H9 (cell line): ENCODE measurements around the gene RPS16. TPM values are rescaled to one million over a fixed set of nuclear protein-coding genes. Genes with fewer than 3 reads are reported as not detected.
A peak's percentile ranks its signal among the peaks of the same experiment; 100 is the strongest.

Experiments
- DNase-seq: peaks from one replicate; pipeline ENCODE4 v3.0.0-alpha.2; 2017
- H2AFZ ChIP-seq: one replicate; pipeline ENCODE4 v1.6.1; 2013; ENCODE audit warnings: mild to moderate bottlenecking, low read length, control low read depth, moderate library complexity
- H2AK5ac ChIP-seq: 2 replicates; pipeline ENCODE4 v1.6.1; 2013; ENCODE audit warnings: low read length, control low read depth, mixed read lengths; ENCODE audit not compliant: insufficient read length
- H2BK120ac ChIP-seq: one replicate; pipeline ENCODE4 v1.6.1; 2013; ENCODE audit warnings: low read depth, mild to moderate bottlenecking, low read length, control low read depth, inconsistent platforms; ENCODE audit not compliant: poor library complexity, severe bottlenecking
- H2BK12ac ChIP-seq: 2 replicates; pipeline ENCODE4 v1.6.1; 2013; ENCODE audit warnings: low read length, control low read depth, mixed read lengths, low read depth; ENCODE audit not compliant: insufficient read length
- H2BK15ac ChIP-seq: 2 replicates; pipeline ENCODE4 v1.6.1; 2013; ENCODE audit warnings: low read depth, low read length, control low read depth
- H2BK20ac ChIP-seq: one replicate; pipeline ENCODE4 v1.6.1; 2013; ENCODE audit warnings: low read depth, mild to moderate bottlenecking, low read length, control low read depth, inconsistent platforms; ENCODE audit not compliant: poor library complexity, severe bottlenecking
- H2BK5ac ChIP-seq: 2 replicates; pipeline ENCODE4 v1.6.1; 2013; ENCODE audit warnings: low read length, control low read depth, mixed read lengths; ENCODE audit not compliant: insufficient read length
- H3K14ac ChIP-seq: 2 replicates; pipeline ENCODE4 v1.6.1; 2013; ENCODE audit warnings: low read length, control low read depth; ENCODE audit not compliant: insufficient read depth
- H3K18ac ChIP-seq: 2 replicates; pipeline ENCODE4 v1.6.1; 2013; ENCODE audit warnings: low read depth, mild to moderate bottlenecking, mixed read lengths, low read length, control low read depth; ENCODE audit not compliant: insufficient read length
- H3K23ac ChIP-seq: 2 replicates; pipeline ENCODE4 v1.6.1; 2013; ENCODE audit warnings: low read length, control low read depth, mixed read lengths, low read depth; ENCODE audit not compliant: insufficient read length
- H3K23me2 ChIP-seq: 2 replicates; pipeline ENCODE4 v1.6.1; 2013; ENCODE audit warnings: low read depth, mild to moderate bottlenecking, mixed read lengths, low read length, control low read depth; ENCODE audit not compliant: insufficient read length, poor library complexity, severe bottlenecking
- H3K27ac ChIP-seq: 2 replicates; pipeline ENCODE4 v1.5.1; 2013; ENCODE audit warnings: low read length, control low read depth, mixed read lengths, low read depth; ENCODE audit not compliant: insufficient read length
- H3K27me3 ChIP-seq: 2 replicates; pipeline ENCODE4 v1.6.1; 2013; ENCODE audit warnings: low read length, control low read depth, inconsistent platforms; ENCODE audit not compliant: insufficient read depth
- H3K4ac ChIP-seq: 2 replicates; pipeline ENCODE4 v1.6.1; 2013; ENCODE audit warnings: low read depth, mild to moderate bottlenecking, control low read depth, inconsistent platforms, low read length, moderate library complexity
- H3K4me1 ChIP-seq: 2 replicates; pipeline ENCODE4 v1.6.1; 2013; ENCODE audit warnings: low read length, control low read depth, inconsistent platforms; ENCODE audit not compliant: insufficient read depth
- H3K4me2 ChIP-seq: 2 replicates; pipeline ENCODE4 v1.6.1; 2013; ENCODE audit warnings: low read length, control low read depth, mixed read lengths; ENCODE audit not compliant: insufficient read length, insufficient read depth
- H3K56ac ChIP-seq: 2 replicates; pipeline ENCODE4 v1.6.1; 2013; ENCODE audit warnings: low read depth, mild to moderate bottlenecking, mixed read lengths, low read length, control low read depth; ENCODE audit not compliant: insufficient read length
- H3K79me1 ChIP-seq: 2 replicates; pipeline ENCODE4 v1.6.1; 2013; ENCODE audit warnings: low read depth, mild to moderate bottlenecking, moderate library complexity, low read length, control low read depth, inconsistent platforms; ENCODE audit not compliant: insufficient read depth, poor library complexity, severe bottlenecking
- H3K79me2 ChIP-seq: 2 replicates; pipeline ENCODE4 v1.6.1; 2013; ENCODE audit warnings: low read length, control low read depth, inconsistent platforms; ENCODE audit not compliant: insufficient read depth
- H3K9ac ChIP-seq: 2 replicates; pipeline ENCODE4 v1.6.1; 2013; ENCODE audit warnings: low read length, control low read depth, mixed read lengths; ENCODE audit not compliant: insufficient read length; ENCODE audit errors: extremely low read depth
- H3K9me3 ChIP-seq: one replicate; pipeline ENCODE4 v1.6.1; 2013; ENCODE audit warnings: low read depth, low read length, inconsistent platforms; ENCODE audit not compliant: control insufficient read depth
- H3T11ph ChIP-seq: one replicate; pipeline ENCODE4 v1.6.1; 2013; ENCODE audit warnings: mild to moderate bottlenecking, low read length, control low read depth, inconsistent platforms
- H4K20me1 ChIP-seq: one replicate; pipeline ENCODE4 v1.6.1; 2013; ENCODE audit not compliant: control insufficient read depth, insufficient read length, insufficient read depth
- H4K5ac ChIP-seq: 2 replicates; pipeline ENCODE4 v1.6.1; 2013; ENCODE audit warnings: low read depth, mild to moderate bottlenecking, mixed read lengths, low read length, control low read depth; ENCODE audit not compliant: insufficient read length
- H4K8ac ChIP-seq: replicated peaks from 2 replicates; pipeline ENCODE4 v1.6.1; 2013; ENCODE audit warnings: low read length, control low read depth, mixed read lengths, low read depth; ENCODE audit not compliant: insufficient read length
- H4K91ac ChIP-seq: 2 replicates; pipeline ENCODE4 v1.6.1; 2013; ENCODE audit warnings: low read depth, mild to moderate bottlenecking, moderate library complexity, mixed read lengths, low read length, control low read depth; ENCODE audit not compliant: insufficient read length
- H3K27ac Mint-ChIP-seq, 3 experiments: 2 replicates in 2 of 3; 3 replicates in 1 of 3; pipeline ENCODE4 v1.8.0; 2020 to 2021; ENCODE audit warnings: mixed read lengths in 3 of 3, mild to moderate bottlenecking in 1 of 3, moderate library complexity in 1 of 3
- H3K27me3 Mint-ChIP-seq: 2 replicates; pipeline ENCODE4 v1.8.0; 2021; ENCODE audit warnings: low read depth, mild to moderate bottlenecking, moderate library complexity, mixed read lengths
- H3K36me3 Mint-ChIP-seq, 3 experiments: 2 replicates in 2 of 3; 3 replicates in 1 of 3; pipeline ENCODE4 v1.8.0; 2020 to 2021; ENCODE audit warnings: low read depth in 3 of 3, mixed read lengths in 3 of 3; ENCODE audit not compliant: insufficient read depth in 1 of 3
- H3K4me1 Mint-ChIP-seq, 2 experiments: 2 replicates each; pipeline ENCODE4 v1.8.0; 2020; ENCODE audit warnings: mixed read lengths in 2 of 2
- H3K4me3 Mint-ChIP-seq, 2 experiments: 2 replicates in 1 of 2; 3 replicates in 1 of 2; pipeline ENCODE4 v1.8.0; 2020 to 2021; ENCODE audit warnings: mild to moderate bottlenecking in 2 of 2, mixed read lengths in 2 of 2, moderate library complexity in 1 of 2
- H3K9me3 Mint-ChIP-seq, 2 experiments: 2 replicates in 1 of 2; 3 replicates in 1 of 2; pipeline ENCODE4 v1.8.0; 2020; ENCODE audit warnings: mild to moderate bottlenecking in 2 of 2, mixed read lengths in 2 of 2, moderate library complexity in 1 of 2
- CTCF ChIP-seq: fragments of 200-600 bp; sonication (generic); conservative IDR thresholded peaks from 3 replicates; pipeline ENCODE4 v1.8.0; 2021; ENCODE audit warnings: antibody characterized with exemption, mild to moderate bottlenecking
- WGBS: extraction: QIAGEN DNeasy Blood & Tissue Kit; methylation state at CpG from one replicate; pipeline ENCODE4 v1.1.7; 2013; ENCODE audit warnings: missing lambda C conversion rate, low lambda C conversion rate, mixed read lengths; ENCODE audit not compliant: insufficient read length; ENCODE audit errors: extremely low coverage; 5-methylcytosine and 5-hydroxymethylcytosine counted together
- total RNA-seq: library from RNA; stranded (reverse); gene quantifications from 2 replicates; pipeline ENCODE4 v1.2.1, GENCODE V29; 2021

The RPS16 gene
- total RNA-seq, 1 experiment from 2014 or later = 2,711 TPM

- no peak overlapping the region for H2BK12ac ChIP-seq
- no peak overlapping the region for H3K56ac ChIP-seq
- no peak overlapping the region for H2AFZ ChIP-seq
- H3K23me2 ChIP-seq = peaks cover 7% of the 10 kb centered on the region
- no peak overlapping the region for H2BK5ac ChIP-seq
- H3K14ac ChIP-seq = peak overlapping the region; percentile 74
- no peaks in the 10 kb centered on the region for H3K27me3 ChIP-seq
- H3K4me3 Mint-ChIP-seq = peak overlapping the region; percentile 96 to 97
- H4K91ac ChIP-seq = no peak overlapping the region
- peak overlapping the region; percentile 26 for H2BK120ac ChIP-seq
- peaks cover 6% of the 10 kb centered on the region for H3K79me1 ChIP-seq
- peaks cover 6% of the 10 kb centered on the region; the same call in 1 of the 2 replicates for H3K79me2 ChIP-seq
- H3K18ac ChIP-seq = peak overlapping the region; percentile 83
- peaks cover 16 to 47% (median 32%) of the 10 kb centered on the region in 3 experiments for H3K36me3 Mint-ChIP-seq
- no peak overlapping the region for H2BK15ac ChIP-seq
- H3K27me3 Mint-ChIP-seq = peaks cover 1% of the 10 kb centered on the region; the same call in 1 of the 2 replicates
- peak overlapping the region; percentile 95 to 96 (median 96) for H3K27ac Mint-ChIP-seq
- no CpG with 5 or more reads among the region's 54 CpGs for WGBS
- no peak overlapping the region for H4K5ac ChIP-seq
- H3K9ac ChIP-seq = peak overlapping the region; percentile 85
- H3K23ac ChIP-seq = no peak overlapping the region
- peaks cover 2% of the 10 kb centered on the region for H4K20me1 ChIP-seq
- H3T11ph ChIP-seq = no peak overlapping the region
- no peak overlapping the region for H3K27ac ChIP-seq
- no peaks in the 10 kb centered on the region; a peak in 1 of 5 replicates for H3K9me3 Mint-ChIP-seq
- H3K9me3 ChIP-seq = no peaks in the 10 kb centered on the region
- peaks cover 34 to 43% of the 10 kb centered on the region in 2 experiments for H3K4me1 Mint-ChIP-seq
- H3K4me1 ChIP-seq = peaks cover 4% of the 10 kb centered on the region; the same call in 1 of the 2 replicates
- H4K8ac ChIP-seq = no peak overlapping the region
- H3K4me2 ChIP-seq = peak overlapping the region; percentile 89
- no peak overlapping the region for H2BK20ac ChIP-seq
- no peak overlapping the region for H2AK5ac ChIP-seq
- no peak for DNase-seq
- no peak overlapping the region; the same call in 1 of the 2 replicates for H3K4ac ChIP-seq
- no peak for TF ChIP-seq CTCF
Measured at GRCh38 chr19:39413272-39413910, 22.4 kb downstream of the RPS16 start.
